Renal cortex interstitium (tissue), 11 donors: Measurements from ENCODE around the gene ZNF317. TPM values are rescaled to one million over a fixed set of nuclear protein-coding genes. Genes with fewer than 3 reads are reported as not detected.
"Not testable (repeated sequence)": the region's sequence is repeated elsewhere in the genome, so short reads cannot be mapped to it uniquely, and the experiment has no call there.

Experiments used
- DNase-seq, 11 donors: peaks; one replicate each; pipeline ENCODE4 v3.0.0-alpha.2; 2013; ENCODE audit warnings: low read depth in 9 of 11, low spot score in 4 of 11; ENCODE audit errors: extremely low read depth in 1 of 11
- polyA plus RNA-seq, 3 donors: library from polyadenylated mRNA; unstranded; fragments of 120-200 nt; gene quantifications; one replicate each; pipeline ENCODE4 v1.2.1, GENCODE V29; 2013; ENCODE audit not compliant: insufficient read length in 3 of 3

ZNF317 gene
- polyA plus RNA-seq, 3 donors, result 36.1 to 37.7 (median 36.9) TPM

- no peak for DNase-seq
Measured at GRCh38 chr19:9156304-9156703, 16.1 kb downstream of the ZNF317 start.

- DNase-seq, result no peak
Measured at GRCh38 chr19:9159891-9160290, 19.7 kb downstream of the ZNF317 start.

- DNase-seq, result no peak
Measured at GRCh38 chr19:9161427-9161826, 21.2 kb downstream of the ZNF317 start.

GRCh38 chr19:9165261-9165660 lies 25.1 kb downstream of the ZNF317 start:
- DNase-seq, result no peak

GRCh38 chr19:9166846-9167245 lies 26.6 kb downstream of the ZNF317 start:
- no peak for DNase-seq

GRCh38 chr19:9171393-9171991 lies 31.3 kb downstream of the ZNF317 start:
- no peak for DNase-seq

GRCh38 chr19:9175326-9175725 lies 35.1 kb downstream of the ZNF317 start:
- DNase-seq, result no peak

GRCh38 chr19:9178901-9179300 lies 38.7 kb downstream of the ZNF317 start, which contains the start of gene OR7D2:
OR7D2 (plus strand) TSS chr19:9178979; CDS start chr19:9185782, 6,803 bp downstream.
- no peak for DNase-seq

GRCh38 chr19:9183000-9183399 lies 42.8 kb downstream of the ZNF317 start:
- DNase-seq, result no peak

- no peak for DNase-seq
Measured at GRCh38 chr19:9187191-9187590, 47.0 kb downstream of the ZNF317 start.

GRCh38 chr19:9189535-9189934 lies 49.3 kb downstream of the ZNF317 start:
- no peak for DNase-seq

- DNase-seq, result not testable (repeated sequence)
Measured at GRCh38 chr19:9198044-9198443, 57.8 kb downstream of the ZNF317 start.

GRCh38 chr19:9205501-9206113 lies 65.4 kb downstream of the ZNF317 start:
- DNase-seq, result peak; percentile 31 to 61 (median 49)

Other genes with a start within 250 kb of the ZNF317 start
- gene MUC16, start 130.0 kb upstream of the ZNF317 start, polyA plus RNA-seq, result under 1 TPM; 0.02 to 0.62 (median 0.04) TPM
- under 1 TPM; 0.07 to 0.21 (median 0.09) TPM for gene OR1M1, start 53.3 kb upstream of the ZNF317 start, polyA plus RNA-seq
- gene OR7G2, start 32.9 kb upstream of the ZNF317 start, polyA plus RNA-seq, result under 1 TPM in 1 of 3 donors, not detected in 2; 0.09 TPM
- gene OR7G1, start 24.6 kb upstream of the ZNF317 start, polyA plus RNA-seq, result not detected
- not detected for gene OR7G3, start 13.4 kb upstream of the ZNF317 start, polyA plus RNA-seq
- gene OR7D2, start 38.6 kb downstream of the ZNF317 start, polyA plus RNA-seq, result under 1 TPM; 0.14 to 0.16 (median 0.14) TPM
- gene OR7D4, start 79.2 kb downstream of the ZNF317 start, polyA plus RNA-seq, result under 1 TPM; 0.04 to 0.08 (median 0.05) TPM
- not detected for gene OR7E24, start 110.5 kb downstream of the ZNF317 start, polyA plus RNA-seq
- gene ZNF699, start 169.4 kb downstream of the ZNF317 start, polyA plus RNA-seq, result 1 to 10 TPM; 6.7 to 7.4 (median 7.1) TPM
- gene ZNF559, start 183.8 kb downstream of the ZNF317 start, polyA plus RNA-seq, result 10 to 100 TPM; 56.7 to 72.3 (median 65.9) TPM
- 10 to 100 TPM; 10.0 to 14.0 (median 13.9) TPM for gene ZNF177, start 222.6 kb downstream of the ZNF317 start, polyA plus RNA-seq